Daoy (cell line): Measurements from ENCODE around the gene FOXP1. TPM values are rescaled to one million over a fixed set of nuclear protein-coding genes. Genes with fewer than 3 reads are reported as not detected.

Source experiments
- DNase-seq: peaks from one replicate; pipeline ENCODE4 v3.0.0-alpha.2; 2015; ENCODE audit warnings: low read depth
- total RNA-seq: library from RNA; depleted of rRNA; stranded (reverse); fragments of >200 nt; shearing (Covaris generic); gene quantifications from 2 replicates; pipeline ENCODE4 v1.2.3, GENCODE V29; 2014

The FOXP1 gene
- total RNA-seq, 1 experiment from 2014 or later, result 42.6 TPM

DNA sequence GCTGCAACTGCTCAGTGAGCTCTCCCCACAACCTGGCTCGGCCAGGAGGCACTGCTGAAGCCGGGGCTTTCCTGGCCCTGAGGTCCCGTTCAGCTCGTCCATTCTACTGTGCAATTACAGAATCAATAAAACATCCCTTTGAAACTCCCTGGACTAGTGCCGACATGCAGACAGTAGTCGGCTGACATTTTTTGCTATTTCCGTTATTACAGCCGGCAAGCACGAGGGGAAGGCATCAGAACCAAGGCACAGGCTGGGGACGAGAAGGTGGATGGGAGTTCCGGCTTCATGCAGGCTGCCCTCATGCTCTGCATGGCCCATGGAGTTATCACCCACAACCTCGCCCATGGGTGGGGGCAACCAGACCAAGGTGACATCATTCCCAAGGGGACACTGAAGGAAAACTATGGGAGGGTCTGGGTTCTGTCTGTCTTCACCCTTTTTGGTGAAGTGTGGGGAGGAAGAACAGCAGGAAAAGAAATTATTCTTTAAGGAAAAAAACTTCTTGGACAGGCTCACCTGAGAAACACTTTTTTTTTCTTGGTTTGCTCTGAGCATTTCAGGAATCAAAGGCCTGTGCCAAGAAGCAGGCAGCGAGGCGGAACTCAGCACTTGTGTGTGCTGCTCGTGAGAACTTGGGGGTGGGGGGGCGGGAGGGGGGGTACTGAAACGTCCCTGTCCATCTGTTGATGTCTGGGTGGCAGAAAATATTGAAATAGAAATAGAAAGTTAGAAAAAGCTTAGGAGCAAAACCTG lies 154.5 kb downstream of the FOXP1 start:
- DNase-seq, result peak; percentile 58

DNA sequence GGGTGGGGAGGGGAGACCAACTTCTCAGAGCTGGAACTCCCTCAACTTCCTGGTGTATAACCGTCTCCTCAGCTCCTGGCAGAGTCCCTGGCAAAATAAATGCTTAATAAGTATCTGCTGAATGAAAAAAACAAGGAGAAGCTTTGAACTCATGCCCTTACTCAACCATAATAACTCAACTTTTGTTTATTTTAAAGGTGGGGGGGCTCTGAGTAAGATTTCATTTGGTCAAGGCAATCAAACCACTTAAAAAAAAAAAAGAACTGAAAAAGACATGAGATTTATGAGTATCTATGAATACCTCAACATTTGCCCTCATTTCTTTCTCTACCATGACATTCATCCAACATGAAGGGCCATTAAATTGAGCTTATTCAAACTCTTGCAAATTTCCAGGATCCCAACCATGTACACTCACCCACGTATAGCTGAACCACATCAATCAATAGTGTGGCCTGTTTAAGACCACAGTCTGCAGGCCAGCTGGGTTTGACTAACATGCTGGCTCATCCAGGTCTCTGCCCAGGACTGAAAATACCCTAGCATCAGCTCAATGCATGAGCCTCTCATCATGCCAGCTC lies 157.9 kb downstream of the FOXP1 start:
- peak; percentile 91 for DNase-seq

DNA sequence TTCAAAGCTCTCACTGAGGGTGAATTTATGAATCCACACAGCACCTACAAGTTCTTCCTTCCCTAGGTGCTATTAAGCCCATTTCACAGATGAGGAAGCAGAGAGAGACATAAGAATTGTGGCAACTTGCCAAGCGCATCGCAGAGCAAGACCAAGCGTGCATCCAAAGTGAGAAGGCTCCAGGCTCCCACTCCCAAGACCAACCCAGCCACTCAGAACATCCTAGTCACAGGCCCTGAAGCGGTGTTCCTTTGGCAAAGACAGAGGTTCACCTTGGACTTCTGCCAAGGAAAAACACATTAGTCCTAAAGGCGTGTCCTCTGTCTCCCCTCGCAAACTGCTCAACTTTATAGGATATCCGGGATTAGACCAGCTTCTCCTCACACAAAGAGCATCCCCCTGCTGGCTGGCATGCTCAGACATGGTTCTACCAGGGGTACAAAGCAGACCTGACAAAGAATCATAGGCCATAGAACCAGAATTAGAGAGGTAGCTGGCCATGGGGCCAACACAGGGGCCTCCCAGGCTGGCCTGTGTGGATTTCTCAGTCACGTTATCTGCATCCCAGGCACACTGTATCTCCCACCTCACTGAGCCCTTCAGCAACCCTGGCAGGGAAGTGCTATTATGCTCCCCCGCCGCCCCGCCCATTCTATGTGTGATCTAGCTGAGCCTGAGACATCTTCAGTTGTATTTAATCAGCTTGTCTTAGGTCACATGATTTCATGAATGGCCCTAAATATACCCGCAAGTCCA lies 160.2 kb downstream of the FOXP1 start:
- peak; percentile 69 for DNase-seq

DNA sequence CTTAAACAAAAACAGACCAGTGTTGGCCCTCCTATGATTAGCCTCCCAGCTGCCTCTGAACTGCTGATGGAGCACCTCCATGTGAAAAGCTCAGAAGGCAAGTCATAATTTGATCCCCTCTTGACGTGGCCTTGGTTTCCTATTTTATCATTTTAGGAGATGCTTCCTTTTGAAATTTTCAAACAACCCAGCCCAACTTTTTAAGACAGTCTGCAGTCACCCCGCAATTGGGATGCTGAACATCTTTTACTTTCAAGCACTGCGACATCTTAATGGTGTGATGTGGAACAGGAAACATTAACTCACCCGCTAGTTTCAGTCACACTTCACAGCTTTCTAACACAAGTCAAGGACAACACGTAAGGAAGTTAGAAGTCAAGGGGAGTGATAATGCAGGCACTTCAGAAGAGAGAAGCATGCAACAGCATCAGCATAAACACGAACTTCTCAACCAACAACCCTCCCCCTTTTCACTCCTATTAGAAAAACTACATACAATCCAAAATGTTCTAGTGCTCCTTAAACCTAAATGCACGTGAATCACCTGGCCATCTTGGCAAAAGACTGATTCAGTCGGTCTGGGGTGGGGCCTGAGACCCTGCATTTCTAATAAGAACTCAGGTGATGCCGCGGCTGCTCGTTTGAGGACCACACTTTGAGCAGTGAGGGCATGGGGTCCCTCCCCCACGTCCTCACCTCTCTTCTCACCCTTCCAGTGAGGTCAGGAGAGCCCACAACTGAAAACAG lies 161.5 kb downstream of the FOXP1 start:
- DNase-seq, result no peak

DNA sequence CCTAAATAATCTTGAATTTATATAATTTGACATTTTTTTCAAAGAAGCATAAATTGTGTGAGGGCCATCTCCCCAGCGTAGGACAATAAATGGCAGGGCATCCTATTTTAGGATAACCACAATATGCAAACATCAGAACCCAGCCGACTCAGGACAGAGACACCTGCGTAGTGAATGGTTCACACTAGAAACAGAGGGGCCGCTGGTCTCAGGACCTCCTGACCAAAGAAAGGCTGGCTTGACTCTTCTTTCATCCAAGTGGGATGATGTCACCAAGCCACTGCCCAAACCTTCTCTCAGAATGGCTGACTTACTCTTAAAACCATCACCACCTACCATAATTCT lies 162.1 kb downstream of the FOXP1 start:
- no peak for DNase-seq

DNA sequence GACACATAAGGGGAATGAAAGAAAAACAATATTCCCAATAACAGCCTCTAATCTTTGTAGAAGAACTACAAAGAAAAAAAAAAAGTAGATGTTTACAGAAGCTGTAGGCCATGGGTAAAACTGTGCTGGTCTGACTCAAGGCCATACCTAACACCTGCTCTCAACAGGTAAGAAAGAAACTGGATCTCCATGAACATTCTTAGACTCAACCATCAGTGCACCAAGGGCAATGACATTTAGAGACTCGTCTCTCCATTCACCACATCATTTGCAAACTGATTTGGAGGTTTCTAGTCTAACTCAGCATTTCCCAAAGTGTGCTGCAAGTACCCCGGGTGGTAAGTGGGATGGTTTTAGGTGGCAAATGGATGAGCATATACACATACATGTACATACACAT lies 164.2 kb downstream of the FOXP1 start:
- DNase-seq, result no peak

DNA sequence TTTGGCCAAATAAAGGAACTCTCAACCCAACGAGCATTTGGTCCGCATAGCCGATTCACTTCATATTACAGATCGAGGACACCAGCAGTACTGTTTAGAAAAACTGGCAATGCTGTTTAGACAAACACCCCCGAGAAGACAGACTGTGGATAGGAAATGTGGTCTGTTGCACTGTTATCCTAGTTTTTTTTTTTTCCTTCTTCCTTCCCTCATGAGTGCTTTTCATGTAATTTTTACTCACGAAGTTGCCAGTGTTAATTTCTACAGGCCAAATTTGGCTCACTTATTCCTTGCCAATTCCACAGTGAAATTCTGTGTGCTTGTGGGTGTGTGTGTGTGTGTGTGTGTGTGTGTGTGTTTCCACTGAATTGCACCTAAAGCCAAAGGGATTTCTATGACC lies 165.7 kb downstream of the FOXP1 start:
- DNase-seq, result no peak

DNA sequence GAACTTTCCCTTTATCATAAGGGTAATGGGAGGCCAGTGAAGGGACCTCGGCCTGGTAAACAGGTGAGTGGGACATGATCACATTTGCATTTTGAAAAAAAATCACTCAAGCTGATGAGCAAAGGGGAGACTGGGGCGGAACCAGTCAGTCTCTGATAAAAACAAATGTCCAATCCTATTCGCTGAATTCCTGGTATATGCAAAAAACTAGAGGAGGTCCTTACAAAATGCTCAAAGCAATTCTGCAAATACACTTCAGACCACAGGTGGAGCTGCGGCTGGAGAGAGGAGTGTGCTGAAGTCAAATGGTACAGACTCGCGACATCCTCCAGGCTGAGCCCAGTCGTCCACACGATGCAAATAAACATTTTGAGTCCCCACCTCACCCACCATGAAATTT lies 166.7 kb downstream of the FOXP1 start:
- DNase-seq, result no peak

DNA sequence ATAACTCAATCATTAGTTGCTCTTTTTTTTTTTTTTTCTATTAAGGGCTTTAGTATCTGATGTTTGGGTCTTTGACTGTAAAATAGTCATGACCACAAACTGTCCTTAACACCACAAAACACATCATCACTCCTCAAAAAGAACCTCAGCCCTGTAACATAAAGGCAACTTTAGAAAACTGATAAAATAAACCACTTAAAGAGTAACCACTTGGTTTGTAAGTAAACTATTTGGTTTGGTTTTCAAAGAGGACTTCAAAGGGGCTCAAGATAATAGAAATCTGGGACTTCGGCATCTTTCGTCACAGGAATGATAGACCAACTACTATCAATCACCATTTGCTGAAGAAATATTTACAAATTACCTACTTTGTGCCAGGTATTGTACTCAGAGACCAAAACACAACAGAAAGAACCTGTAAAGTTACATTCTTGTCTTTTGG lies 167.8 kb downstream of the FOXP1 start:
- DNase-seq, result no peak

DNA sequence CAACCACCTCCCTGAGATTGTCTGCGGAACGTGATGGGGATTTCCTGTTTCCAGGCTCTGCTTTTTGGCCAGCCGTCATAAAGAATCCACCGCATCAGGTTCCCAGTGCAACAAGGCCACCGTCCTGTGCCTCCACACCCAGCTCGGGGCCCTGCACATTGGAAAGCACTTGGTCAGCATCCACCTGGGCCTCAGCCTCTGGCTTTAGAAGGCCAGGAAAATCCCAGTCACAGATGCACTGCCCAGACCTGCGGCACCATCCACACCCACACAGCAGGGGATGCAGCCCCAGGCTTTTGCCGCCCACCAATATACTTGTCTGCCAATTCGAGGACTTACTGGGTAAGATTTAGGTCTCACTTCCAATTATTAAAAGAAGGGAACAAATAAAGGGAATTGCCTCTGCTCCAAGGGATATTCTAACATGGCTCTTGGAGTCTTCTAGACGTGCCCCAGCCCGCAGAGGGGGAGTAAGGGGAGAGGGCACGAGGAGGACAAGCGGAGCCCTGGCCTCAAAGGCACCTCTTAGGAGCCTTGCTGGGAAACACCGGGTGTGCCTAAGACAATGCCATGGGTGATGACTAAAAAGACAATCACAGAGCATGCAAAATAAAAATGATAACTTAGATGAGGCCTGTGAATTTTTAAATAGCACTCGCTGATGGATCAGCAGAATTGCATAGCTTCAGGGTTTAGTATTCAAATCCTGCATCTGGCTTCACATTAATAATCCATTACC lies 169.2 kb downstream of the FOXP1 start:
- no peak for DNase-seq

DNA sequence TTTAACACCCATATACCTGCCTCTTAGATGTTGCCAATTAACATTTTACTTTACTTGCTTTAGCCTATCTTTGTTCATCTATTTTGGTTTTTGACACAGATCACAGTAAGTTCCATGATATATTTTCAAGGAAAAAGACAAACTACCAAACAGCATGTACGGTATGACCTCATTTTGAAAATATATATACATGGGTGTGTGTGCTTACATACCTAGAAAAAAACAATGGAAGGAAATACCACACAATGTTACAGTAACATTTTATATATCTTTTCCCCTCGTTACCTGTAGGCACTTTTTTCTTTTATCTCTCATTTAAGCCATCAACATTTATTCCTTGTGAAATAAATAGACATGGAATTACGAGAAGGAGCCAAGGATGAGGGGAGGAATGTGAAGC lies 170.0 kb downstream of the FOXP1 start:
- DNase-seq, result no peak

DNA sequence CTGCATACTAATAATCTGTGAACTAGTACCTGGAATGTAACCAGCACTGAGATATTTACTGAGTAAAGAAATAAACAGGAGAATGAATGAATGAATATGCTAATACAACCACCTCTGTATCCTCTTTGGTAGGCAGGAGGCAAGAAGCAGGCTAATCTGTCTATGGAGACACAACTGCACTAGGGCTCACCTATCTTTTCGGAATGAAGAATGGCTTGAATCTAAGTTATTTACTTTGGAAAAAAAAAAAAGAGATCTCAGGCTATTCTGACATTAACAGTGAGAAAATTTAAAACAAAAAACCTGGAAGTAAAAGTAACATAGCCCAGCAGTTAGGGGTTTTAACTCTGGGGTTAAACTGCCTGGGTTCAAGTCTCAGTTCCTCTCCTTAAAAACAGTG lies 174.2 kb downstream of the FOXP1 start:
- DNase-seq, result no peak

DNA sequence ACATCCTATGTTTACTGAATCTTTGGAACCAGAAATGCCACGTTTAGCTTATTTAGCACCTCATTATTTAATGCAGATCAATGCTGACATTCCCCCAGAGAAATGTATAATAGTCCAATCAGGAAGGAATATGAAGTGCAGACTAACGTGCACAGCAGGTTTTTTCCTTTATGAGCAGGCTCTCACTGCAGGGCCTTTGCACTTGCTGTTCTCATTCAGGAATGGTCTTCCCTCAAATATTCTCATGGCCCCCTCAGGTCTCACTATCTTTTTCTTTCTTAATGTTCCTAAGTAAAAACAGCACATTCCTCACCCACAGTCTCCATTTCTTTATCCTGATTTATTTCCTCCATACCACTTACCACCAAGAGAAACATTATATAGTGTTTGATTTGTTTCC lies 174.6 kb downstream of the FOXP1 start:
- DNase-seq, result no peak

DNA sequence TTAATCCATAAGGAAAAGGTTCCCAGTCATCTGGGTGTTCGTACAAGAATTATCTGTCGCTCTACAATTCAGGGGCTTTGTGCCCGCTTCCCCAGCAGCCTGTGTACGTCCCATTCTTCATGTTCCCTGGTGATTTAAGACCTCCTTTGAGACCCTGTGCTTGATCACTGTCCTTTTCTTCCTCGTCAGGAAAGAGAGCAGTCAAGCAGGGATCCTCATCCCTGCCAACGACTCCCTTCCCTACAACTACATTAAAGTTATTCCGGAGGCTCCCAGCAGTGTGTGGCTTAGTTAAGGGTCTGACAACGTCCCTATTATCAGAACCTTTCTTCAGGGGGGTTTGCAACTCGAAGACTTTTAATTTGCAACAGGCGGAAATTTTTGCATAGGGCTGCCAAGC lies 175.7 kb downstream of the FOXP1 start:
- DNase-seq, result no peak

DNA sequence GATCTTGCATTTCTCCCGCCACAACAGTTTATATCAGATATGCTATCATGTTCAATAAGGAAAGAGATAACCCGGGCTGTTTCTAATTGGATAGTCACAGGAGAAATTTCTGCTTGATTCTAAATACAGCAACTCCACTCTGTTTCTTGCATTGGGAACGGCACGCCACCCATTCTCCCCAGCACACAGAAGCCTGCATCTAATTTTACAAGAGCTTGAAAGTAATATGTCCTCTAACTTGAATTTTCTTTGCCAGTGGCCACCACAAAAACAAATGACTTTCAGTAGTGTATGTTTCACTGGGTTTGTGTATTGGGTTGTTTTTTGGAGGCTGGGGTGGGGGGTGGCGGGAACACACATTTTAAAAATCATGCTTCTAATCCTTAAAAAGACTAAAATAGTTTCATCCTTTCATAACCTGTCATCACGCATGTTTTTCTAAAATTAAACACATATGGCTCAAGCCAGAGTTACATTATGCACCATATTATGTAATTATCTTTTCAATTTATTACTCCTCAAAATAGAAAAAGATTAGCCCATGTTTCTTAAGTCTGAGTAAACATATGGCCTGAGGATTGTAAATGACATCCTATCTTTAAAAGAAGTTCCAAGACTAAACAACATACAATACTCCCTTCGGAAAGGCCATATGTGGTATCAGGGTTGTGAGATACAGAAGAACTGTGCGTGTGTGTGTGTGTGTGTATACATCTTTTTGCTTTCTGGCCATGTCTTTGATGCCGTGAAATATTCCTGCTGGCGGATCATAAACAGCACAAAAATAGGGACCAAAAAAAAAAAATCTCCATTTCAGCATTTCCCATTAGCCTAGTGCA lies 176.3 kb downstream of the FOXP1 start:
- no peak for DNase-seq

DNA sequence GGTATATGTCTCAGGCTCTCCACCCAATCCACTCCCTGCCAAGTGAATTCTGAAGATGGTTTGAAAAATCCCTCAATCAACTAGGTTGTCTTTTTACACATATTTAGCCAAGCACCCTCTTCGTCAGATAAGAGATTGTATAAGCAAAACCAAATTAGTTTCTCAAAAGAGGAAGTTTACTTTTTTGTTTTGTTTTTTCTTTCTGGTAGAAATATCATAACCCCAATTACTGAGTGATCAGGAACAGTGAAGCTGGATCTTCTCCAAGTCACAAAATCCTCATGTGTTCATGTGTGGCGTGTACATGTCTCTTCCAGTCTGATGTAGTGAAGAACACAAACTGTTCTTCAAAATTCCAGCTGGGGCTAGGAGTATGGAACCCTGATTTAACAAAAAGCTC lies 180.6 kb downstream of the FOXP1 start:
- no peak for DNase-seq

DNA sequence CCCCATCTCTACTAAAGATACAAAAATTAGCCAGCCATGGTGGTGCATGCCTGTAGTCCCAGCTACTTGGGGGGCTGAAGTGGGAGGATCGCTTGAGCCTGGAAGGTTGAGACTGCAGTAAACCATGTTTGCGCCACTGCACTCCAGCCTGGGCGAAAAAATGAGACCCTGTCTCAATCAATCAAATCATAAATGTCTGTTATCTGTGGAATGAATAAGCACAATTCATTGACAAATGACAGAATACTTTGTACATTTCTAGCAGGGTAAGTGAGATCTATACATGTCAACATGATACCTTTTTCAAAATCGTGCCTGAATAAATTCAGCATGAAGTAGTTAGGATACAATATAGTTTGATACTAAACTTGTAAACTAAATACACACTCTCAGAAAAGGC lies 181.2 kb downstream of the FOXP1 start:
- no peak for DNase-seq

DNA sequence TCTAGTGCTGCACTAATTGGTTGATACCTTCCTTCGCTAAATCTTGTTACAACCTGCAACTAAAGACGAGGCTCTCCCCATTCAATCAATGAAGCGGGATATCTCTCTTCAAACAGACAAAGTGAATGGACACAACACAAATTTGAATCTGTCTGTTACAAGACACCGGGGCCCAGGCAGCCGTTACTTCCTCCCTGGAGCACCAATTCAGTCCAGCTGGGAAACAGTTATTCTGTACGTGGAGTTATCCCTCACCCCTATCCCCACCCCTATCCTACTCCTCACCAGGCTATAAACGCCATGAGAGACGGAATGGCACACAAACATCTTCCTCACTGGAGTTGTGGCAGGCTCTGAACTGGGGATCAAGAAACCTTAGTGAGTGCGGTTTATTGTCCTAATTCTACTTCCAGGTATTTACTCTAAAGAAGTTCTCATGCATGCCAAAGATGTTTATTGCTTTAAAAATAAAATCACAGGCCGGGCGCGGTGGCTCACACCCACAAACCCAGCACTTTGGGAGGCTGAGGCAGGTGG lies 181.8 kb downstream of the FOXP1 start:
- DNase-seq, result no peak

DNA sequence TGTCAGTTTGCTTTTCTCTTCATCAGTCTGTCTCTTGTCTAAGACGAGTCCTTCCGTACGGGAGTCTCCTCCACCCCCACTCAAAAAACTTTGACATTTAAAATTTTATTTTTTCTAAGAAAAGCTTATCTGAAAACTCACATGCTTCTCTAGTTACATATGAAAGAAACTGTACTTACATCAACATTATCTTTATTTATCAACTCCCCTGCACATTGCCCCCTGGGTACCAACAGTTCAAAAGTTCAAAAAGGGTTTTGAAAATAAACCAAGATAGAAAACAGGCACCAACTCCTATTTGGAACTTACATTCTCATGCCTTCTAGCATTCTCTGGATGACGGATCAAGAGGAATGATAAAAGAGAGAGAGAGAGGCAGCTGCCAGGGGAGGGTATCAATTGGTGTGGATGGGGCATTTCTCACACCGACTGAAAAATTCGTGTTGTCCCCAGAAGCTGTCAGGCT lies 182.5 kb downstream of the FOXP1 start:
- no peak for DNase-seq

DNA sequence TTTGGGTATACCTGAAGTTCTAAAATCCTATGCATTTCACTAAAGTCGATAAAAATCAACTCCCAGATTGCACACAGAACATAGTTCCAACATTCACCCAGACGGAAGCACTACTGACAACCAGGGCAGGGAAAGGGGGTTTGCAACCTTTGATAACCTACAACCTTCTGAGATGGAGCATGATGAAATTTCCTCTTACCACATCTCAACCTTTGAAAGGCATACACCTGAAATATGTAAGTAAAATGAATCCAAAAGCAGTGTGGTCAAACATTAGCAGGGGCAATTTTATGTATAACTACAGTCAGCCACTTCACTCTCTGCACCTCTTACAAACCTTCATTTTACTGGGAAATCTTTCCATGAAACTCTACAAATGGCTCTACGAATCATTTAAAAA lies 184.1 kb downstream of the FOXP1 start:
- no peak for DNase-seq
